SK-N-SH treated with all-trans-retinoic acid at 6 μM for 48 hours (cell line): Measurements from ENCODE around the gene DNTT.

ENCODE experiments used
- ATAC-seq: fragments of 200-7000 bp; cut with Tn5 transposase; 3 replicates; pipeline ENCODE4 v1.9.1; 2020; ENCODE audit warnings: mild to moderate bottlenecking, moderate library complexity
- ARNTL ChIP-seq: fragments of 450-650 bp; formaldehyde crosslinking; IDR thresholded peaks from 2 replicates; pipeline ENCODE4 v1.5.0; 2020; ENCODE audit warnings: low read depth, mild to moderate bottlenecking, moderate library complexity, borderline replicate concordance
- BACH2 ChIP-seq: fragments of 250-450 bp; sonication (Bioruptor Pico); IDR thresholded peaks from 2 replicates; pipeline ENCODE4 v1.9.0; 2021; ENCODE audit warnings: mild to moderate bottlenecking, borderline replicate concordance
- CSDC2 ChIP-seq: fragments of 250-450 bp; sonication (Bioruptor Pico); IDR thresholded peaks from 2 replicates; pipeline ENCODE4 v1.5.0; 2020; ENCODE audit warnings: mild to moderate bottlenecking, moderate library complexity
- ESRRG ChIP-seq: fragments of 250-450 bp; sonication (Bioruptor Pico); IDR thresholded peaks from 2 replicates; pipeline ENCODE4 v1.6.1; 2021; ENCODE audit warnings: mild to moderate bottlenecking
- GLIS3 ChIP-seq: fragments of 250-450 bp; sonication (Bioruptor Pico); IDR thresholded peaks from 2 replicates; pipeline ENCODE4 v1.5.0; 2020; ENCODE audit warnings: mild to moderate bottlenecking, moderate library complexity
- ISL1 ChIP-seq: fragments of 250-450 bp; sonication (Bioruptor Pico); IDR thresholded peaks from 2 replicates; pipeline ENCODE4 v2.1.2; 2022; ENCODE audit warnings: mild to moderate bottlenecking, moderate library complexity
- OSR1 ChIP-seq: fragments of 250-450 bp; sonication (Bioruptor Pico); IDR thresholded peaks from 2 replicates; pipeline ENCODE4 v1.8.0; 2022; ENCODE audit warnings: moderate library complexity, mild to moderate bottlenecking, inconsistent platforms
- PPARA ChIP-seq: fragments of 250-450 bp; sonication (Bioruptor Pico); IDR thresholded peaks from 2 replicates; pipeline ENCODE4 v1.5.0; 2020; ENCODE audit warnings: mild to moderate bottlenecking, borderline replicate concordance
- RARB ChIP-seq: fragments of 250-450 bp; sonication (Bioruptor Pico); IDR thresholded peaks from 2 replicates; pipeline ENCODE4 v1.8.0; 2021; ENCODE audit warnings: mild to moderate bottlenecking, moderate library complexity
- TCF4 ChIP-seq: fragments of 250-450 bp; sonication (Bioruptor Pico); IDR thresholded peaks from 2 replicates; pipeline ENCODE4 v1.8.0; 2021; ENCODE audit warnings: mild to moderate bottlenecking, moderate library complexity, borderline replicate concordance
- ZNF565 ChIP-seq: fragments of 450-650 bp; formaldehyde crosslinking; conservative IDR thresholded peaks from 2 replicates; pipeline ENCODE4 v1.5.0; 2020; ENCODE audit warnings: low read depth, mild to moderate bottlenecking, moderate library complexity
- ZNF70 ChIP-seq: fragments of 450-650 bp; formaldehyde crosslinking; IDR thresholded peaks from 2 replicates; pipeline ENCODE4 v1.5.0; 2020; ENCODE audit warnings: mild to moderate bottlenecking, moderate library complexity
- ZNF8 ChIP-seq: fragments of 450-650 bp; formaldehyde crosslinking; IDR thresholded peaks from 2 replicates; pipeline ENCODE4 v1.5.0; 2020; ENCODE audit warnings: mild to moderate bottlenecking, moderate library complexity
- TF ChIP-seq, protein P1 (sequence below): fragments of 250-450 bp; sonication (Bioruptor Pico); IDR thresholded peaks from 2 replicates; pipeline ENCODE4 v1.5.1; 2020; ENCODE audit warnings: low read depth, mild to moderate bottlenecking, moderate library complexity
- TF ChIP-seq, protein P2 (sequence below): fragments of 250-450 bp; sonication (Bioruptor Pico); IDR thresholded peaks from 2 replicates; pipeline ENCODE4 v1.5.1; 2021; ENCODE audit warnings: mild to moderate bottlenecking, moderate library complexity
- TF ChIP-seq, protein P3 (sequence below): fragments of 250-450 bp; sonication (Bioruptor Pico); IDR thresholded peaks from 2 replicates; pipeline ENCODE4 v1.8.0; 2021; ENCODE audit warnings: low read depth, mild to moderate bottlenecking, moderate library complexity, borderline replicate concordance
- TF ChIP-seq, protein P4 (sequence below): fragments of 250-450 bp; sonication (Bioruptor Pico); IDR thresholded peaks from 2 replicates; pipeline ENCODE4 v1.5.0; 2020; ENCODE audit warnings: mild to moderate bottlenecking, moderate library complexity
- TF ChIP-seq, protein P5 (sequence below): fragments of 250-450 bp; sonication (Bioruptor Pico); IDR thresholded peaks from 2 replicates; pipeline ENCODE4 v1.8.0; 2020; ENCODE audit warnings: mild to moderate bottlenecking, moderate library complexity, borderline replicate concordance

DNTT gene

DNA sequence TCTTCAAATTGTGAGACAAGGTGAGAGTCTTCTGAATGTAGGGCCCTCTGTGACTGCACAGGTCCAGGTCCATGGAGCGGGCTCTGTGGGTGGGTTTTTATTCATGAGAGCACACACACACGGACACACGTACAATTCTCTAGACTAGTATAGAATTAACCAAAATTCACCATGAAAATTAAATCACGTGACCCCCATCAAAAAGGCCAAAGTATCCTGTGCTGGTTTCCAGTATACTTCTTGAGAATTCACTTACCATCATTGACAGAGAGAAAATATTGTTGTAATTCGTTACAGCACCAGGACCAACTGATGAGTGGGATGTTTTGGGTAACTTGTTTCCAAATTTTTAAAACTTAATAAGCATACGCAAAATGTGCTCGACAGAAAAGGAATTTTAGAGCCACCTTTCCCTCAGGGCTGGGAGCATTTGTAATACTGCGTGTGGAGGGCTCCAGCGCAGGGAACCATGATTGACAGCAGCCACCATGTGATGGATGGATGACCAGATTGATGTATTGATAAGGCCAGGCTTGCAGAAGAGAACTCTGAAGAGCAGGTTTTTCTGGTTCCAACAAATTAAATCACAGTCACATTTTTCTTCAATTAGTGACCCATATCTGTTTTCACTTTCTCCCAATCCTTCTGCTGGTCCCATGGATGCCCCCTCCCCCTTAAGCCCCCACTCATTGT is 14.9 kb upstream of the DNTT start:
- TF ChIP-seq, protein P1, sequence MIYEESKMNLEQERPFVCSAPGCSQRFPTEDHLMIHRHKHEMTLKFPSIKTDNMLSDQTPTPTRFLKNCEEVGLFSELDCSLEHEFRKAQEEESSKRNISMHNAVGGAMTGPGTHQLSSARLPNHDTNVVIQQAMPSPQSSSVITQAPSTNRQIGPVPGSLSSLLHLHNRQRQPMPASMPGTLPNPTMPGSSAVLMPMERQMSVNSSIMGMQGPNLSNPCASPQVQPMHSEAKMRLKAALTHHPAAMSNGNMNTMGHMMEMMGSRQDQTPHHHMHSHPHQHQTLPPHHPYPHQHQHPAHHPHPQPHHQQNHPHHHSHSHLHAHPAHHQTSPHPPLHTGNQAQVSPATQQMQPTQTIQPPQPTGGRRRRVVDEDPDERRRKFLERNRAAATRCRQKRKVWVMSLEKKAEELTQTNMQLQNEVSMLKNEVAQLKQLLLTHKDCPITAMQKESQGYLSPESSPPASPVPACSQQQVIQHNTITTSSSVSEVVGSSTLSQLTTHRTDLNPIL (CRISPR knock-in tag), result no peak
- TF ChIP-seq CSDC2 (CRISPR knock-in tag), result no peak
- TF ChIP-seq OSR1 (CRISPR knock-in tag), result no peak
- ATAC-seq, result no peak

DNA sequence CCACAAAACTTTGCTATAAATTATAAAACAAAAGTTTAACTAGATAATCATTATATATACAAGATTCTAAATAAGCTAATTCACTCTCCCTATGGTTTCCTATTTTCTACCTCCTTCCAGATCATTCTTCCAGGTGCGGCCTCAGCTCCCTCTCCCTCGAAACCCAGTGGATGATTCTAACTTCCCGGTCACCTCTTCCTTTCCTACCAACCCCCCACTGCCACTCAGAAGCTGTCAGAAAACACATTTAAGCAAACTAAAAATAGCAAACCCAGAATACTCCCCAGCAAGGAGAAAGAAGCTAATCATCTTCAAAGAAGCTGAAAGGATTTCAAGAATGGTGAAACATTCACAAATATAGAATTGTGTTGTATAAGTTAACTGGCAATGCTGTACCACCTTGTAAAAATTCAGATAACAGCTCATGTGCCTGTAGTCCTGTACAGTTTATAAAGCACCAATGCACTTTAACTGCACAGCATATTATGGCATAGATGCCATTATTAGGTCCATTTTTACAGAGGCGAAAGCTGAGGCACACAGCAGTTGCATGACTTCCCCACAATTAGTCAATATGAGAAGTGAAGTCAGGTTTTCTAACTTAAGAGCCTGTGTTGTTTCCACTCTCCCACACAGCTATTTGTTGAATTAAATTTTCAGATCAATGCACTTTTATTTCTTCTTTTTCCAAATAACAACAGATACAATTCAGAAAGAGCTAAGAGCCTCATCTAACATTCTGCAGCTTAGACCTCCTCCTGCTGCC is 13.7 kb upstream of the DNTT start:
- no peak for TF ChIP-seq TCF4 (CRISPR knock-in tag)
- no peak for TF ChIP-seq ARNTL (CRISPR knock-in tag)
- TF ChIP-seq BACH2 (CRISPR knock-in tag), result no peak
- no peak for TF ChIP-seq ESRRG (CRISPR knock-in tag)
- no peak for TF ChIP-seq ZNF8
- no peak for TF ChIP-seq PPARA (CRISPR knock-in tag)
- TF ChIP-seq ISL1 (CRISPR knock-in tag), result no peak
- TF ChIP-seq, protein P2, sequence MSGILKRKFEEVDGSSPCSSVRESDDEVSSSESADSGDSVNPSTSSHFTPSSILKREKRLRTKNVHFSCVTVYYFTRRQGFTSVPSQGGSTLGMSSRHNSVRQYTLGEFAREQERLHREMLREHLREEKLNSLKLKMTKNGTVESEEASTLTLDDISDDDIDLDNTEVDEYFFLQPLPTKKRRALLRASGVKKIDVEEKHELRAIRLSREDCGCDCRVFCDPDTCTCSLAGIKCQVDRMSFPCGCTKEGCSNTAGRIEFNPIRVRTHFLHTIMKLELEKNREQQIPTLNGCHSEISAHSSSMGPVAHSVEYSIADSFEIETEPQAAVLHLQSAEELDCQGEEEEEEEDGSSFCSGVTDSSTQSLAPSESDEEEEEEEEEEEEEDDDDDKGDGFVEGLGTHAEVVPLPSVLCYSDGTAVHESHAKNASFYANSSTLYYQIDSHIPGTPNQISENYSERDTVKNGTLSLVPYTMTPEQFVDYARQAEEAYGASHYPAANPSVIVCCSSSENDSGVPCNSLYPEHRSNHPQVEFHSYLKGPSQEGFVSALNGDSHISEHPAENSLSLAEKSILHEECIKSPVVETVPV, result no peak
- TF ChIP-seq, protein P1 (CRISPR knock-in tag), result no peak
- TF ChIP-seq ZNF70 (CRISPR knock-in tag), result no peak
- TF ChIP-seq RARB (CRISPR knock-in tag), result no peak
- TF ChIP-seq, protein P3, sequence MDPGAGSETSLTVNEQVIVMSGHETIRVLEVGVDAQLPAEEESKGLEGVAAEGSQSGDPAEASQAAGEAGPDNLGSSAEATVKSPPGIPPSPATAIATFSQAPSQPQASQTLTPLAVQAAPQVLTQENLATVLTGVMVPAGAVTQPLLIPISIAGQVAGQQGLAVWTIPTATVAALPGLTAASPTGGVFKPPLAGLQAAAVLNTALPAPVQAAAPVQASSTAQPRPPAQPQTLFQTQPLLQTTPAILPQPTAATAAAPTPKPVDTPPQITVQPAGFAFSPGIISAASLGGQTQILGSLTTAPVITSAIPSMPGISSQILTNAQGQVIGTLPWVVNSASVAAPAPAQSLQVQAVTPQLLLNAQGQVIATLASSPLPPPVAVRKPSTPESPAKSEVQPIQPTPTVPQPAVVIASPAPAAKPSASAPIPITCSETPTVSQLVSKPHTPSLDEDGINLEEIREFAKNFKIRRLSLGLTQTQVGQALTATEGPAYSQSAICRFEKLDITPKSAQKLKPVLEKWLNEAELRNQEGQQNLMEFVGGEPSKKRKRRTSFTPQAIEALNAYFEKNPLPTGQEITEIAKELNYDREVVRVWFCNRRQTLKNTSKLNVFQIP (CRISPR knock-in tag), result no peak
- TF ChIP-seq, protein P4, sequence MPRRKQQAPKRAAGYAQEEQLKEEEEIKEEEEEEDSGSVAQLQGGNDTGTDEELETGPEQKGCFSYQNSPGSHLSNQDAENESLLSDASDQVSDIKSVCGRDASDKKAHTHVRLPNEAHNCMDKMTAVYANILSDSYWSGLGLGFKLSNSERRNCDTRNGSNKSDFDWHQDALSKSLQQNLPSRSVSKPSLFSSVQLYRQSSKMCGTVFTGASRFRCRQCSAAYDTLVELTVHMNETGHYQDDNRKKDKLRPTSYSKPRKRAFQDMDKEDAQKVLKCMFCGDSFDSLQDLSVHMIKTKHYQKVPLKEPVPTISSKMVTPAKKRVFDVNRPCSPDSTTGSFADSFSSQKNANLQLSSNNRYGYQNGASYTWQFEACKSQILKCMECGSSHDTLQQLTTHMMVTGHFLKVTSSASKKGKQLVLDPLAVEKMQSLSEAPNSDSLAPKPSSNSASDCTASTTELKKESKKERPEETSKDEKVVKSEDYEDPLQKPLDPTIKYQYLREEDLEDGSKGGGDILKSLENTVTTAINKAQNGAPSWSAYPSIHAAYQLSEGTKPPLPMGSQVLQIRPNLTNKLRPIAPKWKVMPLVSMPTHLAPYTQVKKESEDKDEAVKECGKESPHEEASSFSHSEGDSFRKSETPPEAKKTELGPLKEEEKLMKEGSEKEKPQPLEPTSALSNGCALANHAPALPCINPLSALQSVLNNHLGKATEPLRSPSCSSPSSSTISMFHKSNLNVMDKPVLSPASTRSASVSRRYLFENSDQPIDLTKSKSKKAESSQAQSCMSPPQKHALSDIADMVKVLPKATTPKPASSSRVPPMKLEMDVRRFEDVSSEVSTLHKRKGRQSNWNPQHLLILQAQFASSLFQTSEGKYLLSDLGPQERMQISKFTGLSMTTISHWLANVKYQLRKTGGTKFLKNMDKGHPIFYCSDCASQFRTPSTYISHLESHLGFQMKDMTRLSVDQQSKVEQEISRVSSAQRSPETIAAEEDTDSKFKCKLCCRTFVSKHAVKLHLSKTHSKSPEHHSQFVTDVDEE (CRISPR knock-in tag), result no peak
- TF ChIP-seq ZNF565 (CRISPR knock-in tag), result no peak
- no peak for TF ChIP-seq GLIS3 (CRISPR knock-in tag)
- TF ChIP-seq, protein P5, sequence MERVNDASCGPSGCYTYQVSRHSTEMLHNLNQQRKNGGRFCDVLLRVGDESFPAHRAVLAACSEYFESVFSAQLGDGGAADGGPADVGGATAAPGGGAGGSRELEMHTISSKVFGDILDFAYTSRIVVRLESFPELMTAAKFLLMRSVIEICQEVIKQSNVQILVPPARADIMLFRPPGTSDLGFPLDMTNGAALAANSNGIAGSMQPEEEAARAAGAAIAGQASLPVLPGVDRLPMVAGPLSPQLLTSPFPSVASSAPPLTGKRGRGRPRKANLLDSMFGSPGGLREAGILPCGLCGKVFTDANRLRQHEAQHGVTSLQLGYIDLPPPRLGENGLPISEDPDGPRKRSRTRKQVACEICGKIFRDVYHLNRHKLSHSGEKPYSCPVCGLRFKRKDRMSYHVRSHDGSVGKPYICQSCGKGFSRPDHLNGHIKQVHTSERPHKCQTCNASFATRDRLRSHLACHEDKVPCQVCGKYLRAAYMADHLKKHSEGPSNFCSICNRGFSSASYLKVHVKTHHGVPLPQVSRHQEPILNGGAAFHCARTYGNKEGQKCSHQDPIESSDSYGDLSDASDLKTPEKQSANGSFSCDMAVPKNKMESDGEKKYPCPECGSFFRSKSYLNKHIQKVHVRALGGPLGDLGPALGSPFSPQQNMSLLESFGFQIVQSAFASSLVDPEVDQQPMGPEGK (CRISPR knock-in tag), result no peak
- no peak for TF ChIP-seq OSR1 (CRISPR knock-in tag)
- TF ChIP-seq, all 23 proteins: peak for 0
- no peak for ATAC-seq
